ENCODE data around the gene CACNA1I. TPM values are rescaled to one million over a fixed set of nuclear protein-coding genes. Genes with fewer than 3 reads are reported as not detected.

Gene CACNA1I
- polyA plus RNA-seq, 1 of the 3 experiments (the other 2 are of a cell fraction) = not detected

DNA sequence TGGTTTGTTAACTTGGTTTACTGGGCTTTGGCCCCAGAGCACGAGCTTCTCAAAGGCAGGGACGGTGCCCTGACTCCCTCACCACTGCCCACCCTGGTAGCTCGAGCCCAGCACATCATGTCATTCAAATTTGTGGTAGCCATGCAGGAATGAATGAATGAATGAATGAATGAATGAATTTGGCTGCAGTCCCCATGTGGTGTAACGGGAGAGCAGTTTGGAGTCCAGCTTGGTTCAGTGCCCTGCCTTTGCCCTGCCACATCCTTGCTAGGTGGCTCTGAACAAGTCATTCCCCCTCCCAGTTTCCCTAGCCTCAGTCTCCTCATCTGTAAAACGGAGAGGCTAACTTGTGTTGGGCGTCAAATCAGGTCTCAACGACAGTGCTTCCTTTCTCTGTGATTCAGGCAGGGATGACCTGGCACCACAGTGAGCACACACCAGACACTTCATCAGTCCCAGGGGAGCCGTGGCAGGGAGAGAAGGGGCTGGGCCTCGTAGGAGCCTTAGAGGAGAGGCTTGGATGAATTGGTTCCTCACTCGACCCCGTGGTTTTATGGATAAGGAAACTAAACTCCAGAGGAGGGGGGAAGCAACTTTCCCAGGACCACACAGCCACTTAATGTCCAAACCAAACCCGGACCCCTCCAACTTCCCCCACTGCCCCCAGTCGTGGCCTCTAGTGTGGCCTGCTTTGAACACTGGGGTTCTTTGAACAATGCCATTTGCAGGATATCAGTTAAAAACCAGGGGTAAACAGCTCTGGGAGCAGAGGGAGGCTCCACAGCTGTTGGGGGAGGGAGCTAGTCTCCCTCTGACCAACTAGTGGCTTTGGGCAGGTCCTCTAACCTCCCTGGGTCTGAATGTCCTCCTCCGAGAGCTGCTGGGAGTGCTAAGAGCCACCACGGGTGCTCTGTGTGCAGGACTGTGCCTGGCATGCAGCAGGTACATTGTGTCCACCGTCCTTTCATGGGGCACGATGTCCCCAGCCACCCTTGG, 86.2 kb downstream of the CACNA1I start (continued):
- TF ChIP-seq CTCF (IDR thresholded peaks at IDR 0.05) (no peak), RXRA (IDR thresholded peaks at IDR 0.05; ENCODE audit: borderline replicate concordance, low read depth) (no peak), FOSL2 (IDR thresholded peaks at IDR 0.05; ENCODE audit: borderline replicate concordance, low read depth) (no peak)

GRCh38 chr22:39658367-39658766, 87.8 kb downstream of the CACNA1I start:
- Histone ChIP-seq H3K9me3 (no peaks in the 10 kb centered on the region), H3K9me2 (no peaks in the 10 kb centered on the region), H3K4me1 (ENCODE audit: control insufficient read depth in 1 of 2, insufficient read depth in 2 of 2, low read depth in 1 of 2, low read length in 1 of 2) (no peaks in the 10 kb centered on the region; a peak in 1 of 4 replicates), H3K79me2 (ENCODE audit: insufficient read depth) (no peaks in the 10 kb centered on the region), H2AFZ (ENCODE audit: low read depth) (no peak overlapping the region), H3K36me3 (replicated peaks in 1 of 2; ENCODE audit: control insufficient read depth in 1 of 2, insufficient read depth in 2 of 2, low read length in 1 of 2) (no peaks in the 10 kb centered on the region), H3K27ac (ENCODE audit: low read depth in 2 of 2, low read length in 1 of 2) (no peak overlapping the region), H3K27me3 (ENCODE audit: insufficient read depth) (no peaks in the 10 kb centered on the region), H3F3A (replicated peaks; ENCODE audit: insufficient read depth) (no peaks in the 10 kb centered on the region), H3K4me3 (ENCODE audit: low read depth in 2 of 2, low read length in 1 of 2) (no peak overlapping the region), H4K20me1 (ENCODE audit: insufficient read depth) (no peaks in the 10 kb centered on the region), H3K4me2 (no peak overlapping the region), H3K9ac (no peak overlapping the region)
- POLR2A ChIA-PET = no interaction called here
- CTCF ChIA-PET = no interaction called here
- 63% methylated on average over 6 of the region's 10 CpGs for WGBS (ENCODE audit: low lambda C conversion rate)
- DNase-seq = no peak
- TF ChIP-seq USF2 (IDR thresholded peaks at IDR 0.05; ENCODE audit: borderline replicate concordance, low read depth, low read length) = no peak
- TF ChIP-seq CTCF (IDR thresholded peaks at IDR 0.05) = no peak
- TF ChIP-seq MXI1 (IDR thresholded peaks at IDR 0.05; ENCODE audit: low read depth, low read length) = no peak
- TF ChIP-seq PBX3 (IDR thresholded peaks at IDR 0.05) = no peak
- TF ChIP-seq YY1 (IDR thresholded peaks at IDR 0.05; ENCODE audit: low read depth) = no peak
- no peak for TF ChIP-seq SIN3A (IDR thresholded peaks at IDR 0.05; ENCODE audit: borderline replicate concordance, low read depth, low read length)
- TF ChIP-seq RXRA (IDR thresholded peaks at IDR 0.05; ENCODE audit: borderline replicate concordance, low read depth) = no peak

Data from SK-N-SH (cell line).